Glutamatergic neuron (in vitro differentiated cells): Measurements from ENCODE around the gene SHQ1. TPM values are rescaled to one million over a fixed set of nuclear protein-coding genes. Genes with fewer than 3 reads are reported as not detected.

Experiments
- DNase-seq: peaks from one replicate; pipeline ENCODE4 v3.0.0; 2022
- H3K27ac Mint-ChIP-seq: one replicate; pipeline ENCODE4 v1.8.0; 2020; ENCODE audit warnings: mild to moderate bottlenecking, mixed read lengths, inconsistent platforms; ENCODE audit not compliant: unreplicated experiment
- H3K27me3 Mint-ChIP-seq: one replicate; pipeline ENCODE4 v1.8.0; 2020; ENCODE audit warnings: mild to moderate bottlenecking, moderate library complexity, mixed read lengths, inconsistent platforms; ENCODE audit not compliant: unreplicated experiment
- H3K36me3 Mint-ChIP-seq: one replicate; pipeline ENCODE4 v1.8.0; 2020; ENCODE audit warnings: mild to moderate bottlenecking, mixed read lengths, inconsistent platforms; ENCODE audit not compliant: unreplicated experiment
- H3K4me1 Mint-ChIP-seq: one replicate; pipeline ENCODE4 v1.8.0; 2020; ENCODE audit warnings: mild to moderate bottlenecking, low read depth, mixed read lengths, inconsistent platforms; ENCODE audit not compliant: unreplicated experiment
- H3K4me3 Mint-ChIP-seq: one replicate; pipeline ENCODE4 v1.8.0; 2020; ENCODE audit warnings: mild to moderate bottlenecking, mixed read lengths, inconsistent platforms; ENCODE audit not compliant: unreplicated experiment
- H3K9me3 Mint-ChIP-seq: one replicate; pipeline ENCODE4 v1.8.0; 2020; ENCODE audit warnings: mild to moderate bottlenecking, moderate library complexity, mixed read lengths, inconsistent platforms; ENCODE audit not compliant: unreplicated experiment
- total RNA-seq: library from RNA; stranded (reverse); fragmentation: NEBNext Ultra II Directional; extraction: Animal tissue kit (Norgen Biotek cat#: 25700); gene quantifications from one replicate; pipeline ENCODE4 v1.2.1, GENCODE V29; 2021; ENCODE audit not compliant: unreplicated experiment
- TF ChIP-seq, protein P1 (sequence below): fragments of 200-600 bp; sonication (generic); IDR thresholded peaks from one replicate; pipeline ENCODE4 v1.5.0; 2021; ENCODE audit not compliant: partially characterized antibody, unreplicated experiment

SHQ1 gene
- total RNA-seq, 1 donor from 2014 or later: 14.4 TPM

DNA sequence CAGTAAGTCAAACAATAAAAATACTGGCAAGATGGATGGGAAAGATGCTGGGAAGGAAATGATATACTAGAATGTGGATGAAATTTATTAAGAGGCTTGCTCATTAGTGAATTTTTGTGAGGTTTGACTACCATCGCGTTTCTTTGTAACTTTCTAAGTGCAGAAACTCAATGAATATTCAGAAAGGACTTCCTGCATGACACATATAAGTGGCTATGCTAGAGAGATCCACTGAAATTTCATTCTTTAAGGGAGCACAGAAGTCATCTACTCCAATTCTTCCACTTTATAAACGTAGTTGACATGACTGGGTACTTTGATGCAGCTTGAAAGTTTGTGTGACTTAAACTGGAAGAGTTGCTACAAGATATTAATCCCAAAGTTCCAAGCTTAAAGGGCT lies 88.0 kb downstream of the SHQ1 start:
- Mint-ChIP-seq H3K27me3 (no peaks in the 10 kb centered on the region), H3K36me3 (no peaks in the 10 kb centered on the region), H3K4me1 (no peaks in the 10 kb centered on the region), H3K9me3 (no peaks in the 10 kb centered on the region), H3K27ac (no peak overlapping the region), H3K4me3 (no peak overlapping the region)
- no peak for DNase-seq
- TF ChIP-seq, protein P1, sequence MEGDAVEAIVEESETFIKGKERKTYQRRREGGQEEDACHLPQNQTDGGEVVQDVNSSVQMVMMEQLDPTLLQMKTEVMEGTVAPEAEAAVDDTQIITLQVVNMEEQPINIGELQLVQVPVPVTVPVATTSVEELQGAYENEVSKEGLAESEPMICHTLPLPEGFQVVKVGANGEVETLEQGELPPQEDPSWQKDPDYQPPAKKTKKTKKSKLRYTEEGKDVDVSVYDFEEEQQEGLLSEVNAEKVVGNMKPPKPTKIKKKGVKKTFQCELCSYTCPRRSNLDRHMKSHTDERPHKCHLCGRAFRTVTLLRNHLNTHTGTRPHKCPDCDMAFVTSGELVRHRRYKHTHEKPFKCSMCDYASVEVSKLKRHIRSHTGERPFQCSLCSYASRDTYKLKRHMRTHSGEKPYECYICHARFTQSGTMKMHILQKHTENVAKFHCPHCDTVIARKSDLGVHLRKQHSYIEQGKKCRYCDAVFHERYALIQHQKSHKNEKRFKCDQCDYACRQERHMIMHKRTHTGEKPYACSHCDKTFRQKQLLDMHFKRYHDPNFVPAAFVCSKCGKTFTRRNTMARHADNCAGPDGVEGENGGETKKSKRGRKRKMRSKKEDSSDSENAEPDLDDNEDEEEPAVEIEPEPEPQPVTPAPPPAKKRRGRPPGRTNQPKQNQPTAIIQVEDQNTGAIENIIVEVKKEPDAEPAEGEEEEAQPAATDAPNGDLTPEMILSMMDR: no peak

DNA sequence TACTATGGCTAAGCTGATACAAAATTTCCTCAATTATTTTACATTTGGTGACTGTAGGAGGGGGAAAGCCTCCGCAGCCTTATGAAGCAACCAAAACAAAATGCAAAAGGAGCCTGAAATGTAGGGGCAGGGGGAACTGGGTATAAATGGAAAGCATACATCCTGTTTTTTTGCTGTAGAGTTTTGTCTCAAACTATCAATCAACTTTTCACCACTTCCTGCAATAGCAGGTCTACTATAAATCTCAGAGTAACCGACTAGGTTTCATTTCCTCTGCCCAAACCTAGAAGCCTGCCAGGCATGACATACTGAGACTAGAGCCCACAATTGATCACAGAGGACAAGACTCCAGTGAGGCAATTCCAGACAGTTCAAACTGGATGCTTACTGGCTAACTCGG lies 91.3 kb downstream of the SHQ1 start:
- no peaks in the 10 kb centered on the region for H3K9me3 Mint-ChIP-seq
- H3K4me1 Mint-ChIP-seq: no peaks in the 10 kb centered on the region
- H3K36me3 Mint-ChIP-seq: no peaks in the 10 kb centered on the region
- DNase-seq: no peak
- TF ChIP-seq, protein P1: no peak
- no peak overlapping the region for H3K4me3 Mint-ChIP-seq
- no peak overlapping the region for H3K27ac Mint-ChIP-seq
- H3K27me3 Mint-ChIP-seq: no peaks in the 10 kb centered on the region

DNA sequence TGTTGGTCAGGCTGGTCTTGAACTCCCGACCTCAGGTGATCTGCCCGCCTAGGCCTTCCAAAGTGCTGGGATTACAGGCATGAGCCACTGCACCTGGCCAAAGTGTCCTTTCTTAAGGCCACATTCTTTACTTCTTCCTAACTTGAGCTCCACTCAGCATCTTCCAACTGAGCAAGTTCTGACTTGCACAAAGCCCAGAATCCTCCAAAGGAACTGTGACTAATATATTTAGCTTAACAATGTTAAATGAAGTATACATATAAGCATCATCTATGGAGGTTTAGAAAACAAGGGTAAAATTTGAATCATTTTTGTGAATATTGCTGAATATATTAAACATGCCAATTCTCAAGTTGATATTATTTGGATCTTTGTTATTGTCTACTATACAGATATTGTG lies 93.7 kb downstream of the SHQ1 start:
- Mint-ChIP-seq H3K27ac (no peak overlapping the region), H3K4me3 (no peak overlapping the region)

DNA sequence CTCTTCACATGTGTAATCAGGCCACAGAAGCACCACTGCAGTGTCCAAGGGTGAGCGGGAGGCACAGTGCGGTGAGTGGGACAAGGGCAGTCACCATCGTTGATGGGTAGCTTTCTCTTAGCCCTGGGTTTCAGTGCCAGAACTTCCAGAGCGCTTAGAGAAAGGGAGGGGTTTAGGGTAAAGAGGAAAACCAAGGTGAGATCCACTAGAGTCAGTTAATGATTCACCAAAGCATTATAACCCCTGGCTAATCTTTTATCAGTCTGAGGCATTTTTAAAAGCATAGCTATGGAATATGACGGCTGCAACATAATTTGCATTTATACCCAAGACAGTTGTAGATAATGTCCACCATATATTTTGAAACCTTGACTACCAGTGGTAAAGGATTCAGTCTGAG lies 94.8 kb downstream of the SHQ1 start:
- TF ChIP-seq, protein P1: no peak
- Mint-ChIP-seq H3K27me3 (peaks cover 2% of the 10 kb centered on the region), H3K27ac (no peak overlapping the region), H3K4me3 (no peak overlapping the region), H3K9me3 (no peaks in the 10 kb centered on the region), H3K36me3 (no peaks in the 10 kb centered on the region), H3K4me1 (no peaks in the 10 kb centered on the region)
- no peak for DNase-seq

More for the DNA sequence above, 93.7 kb downstream of the SHQ1 start:
- TF ChIP-seq, protein P1: no peak
- H3K9me3 Mint-ChIP-seq: no peaks in the 10 kb centered on the region
- no peaks in the 10 kb centered on the region for H3K4me1 Mint-ChIP-seq
- no peaks in the 10 kb centered on the region for H3K36me3 Mint-ChIP-seq
- H3K27me3 Mint-ChIP-seq: no peaks in the 10 kb centered on the region
- DNase-seq: no peak

DNA sequence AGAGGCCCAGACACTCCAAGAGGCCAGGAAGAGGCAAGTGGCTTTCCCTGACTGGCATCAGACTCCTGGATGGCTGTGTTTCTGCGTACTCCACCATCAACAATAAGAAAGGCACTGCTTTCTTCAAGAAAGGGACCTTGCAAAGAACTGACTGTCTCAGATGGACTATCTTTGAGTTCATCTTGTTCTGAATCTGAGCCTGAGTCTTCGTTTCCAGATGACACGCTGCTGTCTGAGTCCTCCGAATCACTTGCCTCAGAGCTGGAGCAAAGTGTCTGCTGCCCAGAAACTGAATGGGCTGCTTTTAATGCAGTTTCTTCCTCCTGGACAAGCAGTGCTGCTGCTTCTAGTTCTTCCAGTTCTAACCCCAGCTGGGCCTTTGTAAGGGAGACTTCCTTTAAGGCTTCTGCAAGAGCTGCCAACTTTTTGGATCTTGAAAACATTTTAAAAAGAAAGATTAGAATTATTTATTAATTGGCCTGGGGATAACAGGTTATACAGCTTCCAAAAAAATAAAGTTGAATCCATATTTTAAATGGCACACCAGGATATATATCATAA lies 97.8 kb downstream of the SHQ1 start:
- H3K4me1 Mint-ChIP-seq: no peaks in the 10 kb centered on the region
- no peaks in the 10 kb centered on the region for H3K36me3 Mint-ChIP-seq
- DNase-seq: no peak
- H3K27me3 Mint-ChIP-seq: peaks cover 2% of the 10 kb centered on the region
- TF ChIP-seq, protein P1: no peak
- H3K9me3 Mint-ChIP-seq: no peaks in the 10 kb centered on the region
- no peak overlapping the region for H3K4me3 Mint-ChIP-seq
- H3K27ac Mint-ChIP-seq: no peak overlapping the region
